SK-N-SH (cell line): ENCODE measurements around the gene NBR1. TPM values are rescaled to one million over a fixed set of nuclear protein-coding genes. Genes with fewer than 3 reads are reported as not detected.
A peak's percentile ranks its signal among the peaks of the same experiment; 100 is the strongest.
"Not testable (repeated sequence)": the region's sequence is repeated elsewhere in the genome, so short reads cannot be mapped to it uniquely, and the experiment has no call there.

ENCODE experiments used
- CTCF ChIA-PET: fragments of 300-600, 350-600 bp; formaldehyde crosslinking; extraction: SDS; loops from one replicate; lab custom pipeline; 2021; lab: Yijun Ruan, JAX
- POLR2A ChIA-PET: fragments of 350-600 bp; sonication (Branson Sonifier 250); formaldehyde crosslinking; extraction: SDS; loops from one replicate; lab custom pipeline; 2020; ENCODE audit warnings: antibody characterized with exemption, inconsistent platforms; lab: Yijun Ruan, JAX
- DNase-seq: peaks from one replicate; pipeline ENCODE4 v3.0.0; 2012
- H2AFZ ChIP-seq: fragments of 200-600 bp; sonication (generic); 2 replicates; pipeline ENCODE4 v1.8.1; 2016; ENCODE audit warnings: antibody characterized with exemption, mild to moderate bottlenecking, low read depth
- H3F3A ChIP-seq: fragments of 200-600 bp; sonication (generic); replicated peaks from 2 replicates; pipeline ENCODE3; 2016; ENCODE audit warnings: antibody characterized with exemption, mild to moderate bottlenecking; ENCODE audit not compliant: insufficient read depth
- H3K27ac ChIP-seq, 2 experiments: fragments of 200-500 bp in 1 of 2; fragments of 200-600 bp in 1 of 2; sonication (Bioruptor generic) in 1 of 2; sonication (generic), shearing (Covaris generic) in 1 of 2; 2 replicates each; pipeline versions ENCODE4 v1.5.1 to v1.6.1; 2014 to 2016; ENCODE audit warnings: low read depth in 2 of 2, inconsistent platforms in 1 of 2, low read length in 1 of 2, mild to moderate bottlenecking in 1 of 2, mixed read lengths in 1 of 2
- H3K27me3 ChIP-seq: fragments of 200-600 bp; sonication (generic), shearing (Covaris generic); 2 replicates; pipeline ENCODE4 v1.6.1; 2016; ENCODE audit warnings: mixed run types; ENCODE audit not compliant: insufficient read depth
- H3K36me3 ChIP-seq, 2 experiments: fragments of 200-500 bp in 1 of 2; fragments of 200-600 bp in 1 of 2; sonication (Bioruptor generic) in 1 of 2; sonication (generic) in 1 of 2; replicated peaks in 1 of 2; 2 replicates each; pipeline versions ENCODE3 to v1.5.1; 2014 to 2016; ENCODE audit warnings: low read length in 1 of 2, mild to moderate bottlenecking in 1 of 2; ENCODE audit not compliant: insufficient read depth in 2 of 2, control insufficient read depth in 1 of 2
- H3K4me1 ChIP-seq, 2 experiments: fragments of 200-500 bp in 1 of 2; fragments of 200-600 bp in 1 of 2; sonication (Bioruptor generic) in 1 of 2; sonication (generic), shearing (Covaris generic) in 1 of 2; 2 replicates each; pipeline versions ENCODE4 v1.5.1 to v1.6.1; 2014 to 2016; ENCODE audit warnings: low read depth in 1 of 2, low read length in 1 of 2, mixed run types in 1 of 2; ENCODE audit not compliant: insufficient read depth in 2 of 2, control insufficient read depth in 1 of 2
- H3K4me2 ChIP-seq: fragments of 200-600 bp; sonication (generic), shearing (Covaris generic); 2 replicates; pipeline ENCODE4 v1.6.1; 2017; ENCODE audit warnings: mixed run types
- H3K4me3 ChIP-seq, 2 experiments: fragments of 200-500 bp in 1 of 2; fragments of 200-600 bp in 1 of 2; sonication (Bioruptor generic) in 1 of 2; sonication (generic), shearing (Covaris generic) in 1 of 2; 2 replicates each; pipeline versions ENCODE4 v1.5.1 to v1.8.1; 2014 to 2016; ENCODE audit warnings: low read depth in 2 of 2, inconsistent platforms in 1 of 2, low read length in 1 of 2, mild to moderate bottlenecking in 1 of 2, mixed read lengths in 1 of 2, moderate library complexity in 1 of 2
- H3K79me2 ChIP-seq: fragments of 200-600 bp; sonication (generic); 2 replicates; pipeline ENCODE4 v1.8.1; 2017; ENCODE audit warnings: mild to moderate bottlenecking; ENCODE audit not compliant: insufficient read depth
- H3K9ac ChIP-seq: fragments of 200-600 bp; sonication (generic); 2 replicates; pipeline ENCODE4 v1.6.1; 2017; ENCODE audit warnings: mixed run types
- H3K9me2 ChIP-seq: fragments of 200-600 bp; sonication (generic); 2 replicates; pipeline ENCODE4 v1.6.1; 2017; ENCODE audit warnings: mixed run types
- H3K9me3 ChIP-seq: fragments of 200-600 bp; sonication (generic); 2 replicates; pipeline ENCODE4 v1.6.1; 2017; ENCODE audit warnings: mixed run types, mild to moderate bottlenecking, moderate library complexity
- H4K20me1 ChIP-seq: fragments of 200-600 bp; sonication (generic); 2 replicates; pipeline ENCODE4 v1.6.1; 2017; ENCODE audit warnings: mild to moderate bottlenecking, mixed run types; ENCODE audit not compliant: insufficient read depth
- WGBS: methylation state at CpG from one replicate; pipeline ENCODE4 v1.1.6; 2017; ENCODE audit warnings: low lambda C conversion rate; 5-methylcytosine and 5-hydroxymethylcytosine counted together
- polyA plus RNA-seq, 3 experiments: library from polyadenylated mRNA; depleted of rRNA; stranded (reverse); fragments of >200 nt; gene quantifications; 2 replicates each; pipeline ENCODE4 v1.2.3, GENCODE V29; 2012

Gene NBR1
- polyA plus RNA-seq, 1 of the 3 experiments (the other 2 are of a cell fraction) = 41.4 TPM

- H3K4me2 ChIP-seq, H3F3A ChIP-seq, H3K36me3 ChIP-seq, H2AFZ ChIP-seq, DNase-seq, H3K9me3 ChIP-seq, H3K79me2 ChIP-seq, H3K4me3 ChIP-seq, H3K9me2 ChIP-seq, H4K20me1 ChIP-seq, H3K27ac ChIP-seq, H3K9ac ChIP-seq, H3K27me3 ChIP-seq, H3K4me1 ChIP-seq, CTCF ChIA-PET, POLR2A ChIA-PET: not testable (repeated sequence)
- WGBS = no CpG with 5 or more reads among the region's 7 CpGs
Measured at GRCh38 chr17:43228020-43228782, 57.2 kb downstream of the NBR1 start, which contains the start of gene CCDC200. TSS of gene CCDC200 (minus strand) at chr17:43228623. CDS start at chr17:43228554, 69 bp downstream.

- 83% methylated on average over 18 of the region's 40 CpGs for WGBS
- H3K27me3 ChIP-seq, POLR2A ChIA-PET, H4K20me1 ChIP-seq, H3K79me2 ChIP-seq, H3K9me2 ChIP-seq, DNase-seq, H3K36me3 ChIP-seq, CTCF ChIA-PET, H3F3A ChIP-seq, H3K9me3 ChIP-seq, H3K4me1 ChIP-seq, H2AFZ ChIP-seq: not testable (repeated sequence)
- Histone ChIP-seq H3K27ac (peak overlapping the region in 1 of 2 experiments; percentile 70; a peak in 2 of 4 replicates), H3K4me2 (peak overlapping the region; percentile 45; the same call in 1 of the 2 replicates), H3K9ac (peak overlapping the region; percentile 20; the same call in 1 of the 2 replicates), H3K4me3 (peak overlapping the region in 1 of 2 experiments; percentile 28; a peak in 2 of 4 replicates)
Measured at GRCh38 chr17:43231205-43232020, 60.4 kb downstream of the NBR1 start.

- H3K36me3 ChIP-seq, H3F3A ChIP-seq, DNase-seq, H3K9me3 ChIP-seq, POLR2A ChIA-PET, H4K20me1 ChIP-seq, H3K27me3 ChIP-seq, H2AFZ ChIP-seq, CTCF ChIA-PET, H3K79me2 ChIP-seq, H3K9me2 ChIP-seq, H3K4me1 ChIP-seq: not testable (repeated sequence)
- Histone ChIP-seq H3K4me2 (peak overlapping the region; percentile 45; the same call in 1 of the 2 replicates), H3K9ac (peak overlapping the region; percentile 20; the same call in 1 of the 2 replicates), H3K4me3 (peak overlapping the region in 1 of 2 experiments; percentile 28; a peak in 2 of 4 replicates), H3K27ac (peak overlapping the region in 1 of 2 experiments; percentile 70; a peak in 2 of 4 replicates)
- WGBS = 90% methylated on average over 20 of the region's 24 CpGs
Measured at GRCh38 chr17:43232021-43232699, 61.1 kb downstream of the NBR1 start.

GRCh38 chr17:43233263-43233662 lies 62.2 kb downstream of the NBR1 start:
- POLR2A ChIA-PET, H3F3A ChIP-seq, H3K27ac ChIP-seq, CTCF ChIA-PET, H3K9me3 ChIP-seq, H3K4me1 ChIP-seq, H3K27me3 ChIP-seq, H3K36me3 ChIP-seq, H3K9ac ChIP-seq, H3K4me2 ChIP-seq, DNase-seq, H4K20me1 ChIP-seq, H2AFZ ChIP-seq, H3K79me2 ChIP-seq, H3K4me3 ChIP-seq, H3K9me2 ChIP-seq: not testable (repeated sequence)
- WGBS = 3% methylated on average over 4 of the region's 15 CpGs

- H3K9me3 ChIP-seq, H3K4me2 ChIP-seq, H3K79me2 ChIP-seq, H2AFZ ChIP-seq, H3K27me3 ChIP-seq, DNase-seq, POLR2A ChIA-PET, H3K36me3 ChIP-seq, H3K9ac ChIP-seq, H4K20me1 ChIP-seq, H3K4me3 ChIP-seq, CTCF ChIA-PET, H3K4me1 ChIP-seq, H3F3A ChIP-seq, H3K9me2 ChIP-seq, H3K27ac ChIP-seq: not testable (repeated sequence)
- no CpG with 5 or more reads among the region's 31 CpGs for WGBS
Measured at GRCh38 chr17:43233877-43234276, 62.9 kb downstream of the NBR1 start, which contains the start of gene RNU2-1. TSS of gene RNU2-1 (minus strand) at chr17:43233977.

GRCh38 chr17:43239597-43239996 lies 68.6 kb downstream of the NBR1 start:
- H3K4me3 ChIP-seq, H3K79me2 ChIP-seq, H3K27ac ChIP-seq, H4K20me1 ChIP-seq, H2AFZ ChIP-seq, H3K9ac ChIP-seq, DNase-seq, H3K9me3 ChIP-seq, CTCF ChIA-PET, H3F3A ChIP-seq, H3K4me1 ChIP-seq, H3K9me2 ChIP-seq, H3K4me2 ChIP-seq, H3K36me3 ChIP-seq, H3K27me3 ChIP-seq, POLR2A ChIA-PET: not testable (repeated sequence)
- no CpG with 5 or more reads among the region's 26 CpGs for WGBS
